Endothelial cell (in vitro differentiated cells): Measurements from ENCODE around the gene FBXL12. TPM values are rescaled to one million over a fixed set of nuclear protein-coding genes. Genes with fewer than 3 reads are reported as not detected.
"Not testable (repeated sequence)": the region's sequence is repeated elsewhere in the genome, so short reads cannot be mapped to it uniquely, and the experiment has no call there.

Experiments used
- DNase-seq: peaks from one replicate; pipeline ENCODE4 v3.0.0; 2021; ENCODE audit warnings: low spot score
- H3K27ac Mint-ChIP-seq: one replicate; pipeline ENCODE4 v1.8.0; 2021; ENCODE audit warnings: mixed read lengths, inconsistent platforms; ENCODE audit not compliant: unreplicated experiment
- H3K27me3 Mint-ChIP-seq: one replicate; pipeline ENCODE4 v1.8.0; 2021; ENCODE audit warnings: mild to moderate bottlenecking, moderate library complexity, mixed read lengths, inconsistent platforms; ENCODE audit not compliant: unreplicated experiment
- H3K36me3 Mint-ChIP-seq: one replicate; pipeline ENCODE4 v1.8.0; 2021; ENCODE audit warnings: mild to moderate bottlenecking, low read depth, mixed read lengths, inconsistent platforms; ENCODE audit not compliant: unreplicated experiment
- H3K4me1 Mint-ChIP-seq: one replicate; pipeline ENCODE4 v1.8.0; 2021; ENCODE audit warnings: mild to moderate bottlenecking, mixed read lengths, inconsistent platforms; ENCODE audit not compliant: unreplicated experiment
- H3K4me3 Mint-ChIP-seq: one replicate; pipeline ENCODE4 v1.8.0; 2021; ENCODE audit warnings: mild to moderate bottlenecking, mixed read lengths, inconsistent platforms; ENCODE audit not compliant: unreplicated experiment
- H3K9me3 Mint-ChIP-seq: one replicate; pipeline ENCODE4 v1.8.0; 2021; ENCODE audit warnings: mixed read lengths, inconsistent platforms; ENCODE audit not compliant: unreplicated experiment
- CTCF ChIP-seq: fragments of 200-600 bp; sonication (generic); IDR thresholded peaks from one replicate; pipeline ENCODE4 v1.5.0; 2021; ENCODE audit warnings: antibody characterized with exemption; ENCODE audit not compliant: unreplicated experiment
- total RNA-seq: library from RNA; stranded (reverse); fragmentation: NEBNext Ultra II Directional; extraction: Animal tissue kit (Norgen Biotek cat#: 25700); gene quantifications from one replicate; pipeline ENCODE4 v1.2.1, GENCODE V29; 2021; ENCODE audit not compliant: unreplicated experiment

The FBXL12 gene
- total RNA-seq, 1 donor from 2014 or later = 45.9 TPM

GRCh38 chr19:9848060-9848459, 29.2 kb upstream of the FBXL12 start:
- H3K4me3 Mint-ChIP-seq = no peak overlapping the region
- peak; percentile 52 for DNase-seq
- TF ChIP-seq CTCF = peak; percentile 60

DNA sequence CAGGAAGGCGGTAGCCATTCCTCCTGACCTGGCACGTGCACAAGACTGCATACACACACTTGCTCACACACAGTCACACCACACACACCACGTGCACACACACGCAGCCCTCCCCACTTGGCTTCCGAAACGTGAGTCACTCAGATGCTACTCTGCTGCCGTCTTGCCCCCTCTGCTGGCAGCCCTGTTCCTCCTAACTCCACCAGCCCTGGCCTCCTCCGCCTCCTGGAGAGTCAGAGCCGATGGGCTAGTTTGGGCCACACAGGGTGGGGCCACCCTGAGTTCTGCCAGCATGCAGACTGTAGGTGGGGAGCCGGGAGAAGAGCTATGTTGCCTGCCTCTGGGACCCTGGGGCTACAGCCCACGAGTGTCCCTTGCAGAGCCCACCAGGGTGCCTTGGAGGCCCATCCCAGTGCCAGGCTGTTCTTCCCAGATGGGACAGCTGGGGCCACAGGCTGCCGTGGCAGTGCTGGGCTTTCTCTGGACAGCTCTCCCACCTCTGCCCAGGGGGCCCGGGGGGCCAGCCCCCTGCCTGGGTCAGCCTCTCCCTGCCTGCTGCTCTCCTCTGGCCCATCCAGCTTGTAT, 28.3 kb upstream of the FBXL12 start:
- peaks cover 35% of the 10 kb centered on the region for H3K36me3 Mint-ChIP-seq
- peak; percentile 50 for DNase-seq
- H3K4me1 Mint-ChIP-seq = no peaks in the 10 kb centered on the region
- H3K27me3 Mint-ChIP-seq = peaks cover 9% of the 10 kb centered on the region
- H3K9me3 Mint-ChIP-seq = no peaks in the 10 kb centered on the region
- no peak overlapping the region for H3K27ac Mint-ChIP-seq
- TF ChIP-seq CTCF = peak; percentile 16
- no peak overlapping the region for H3K4me3 Mint-ChIP-seq

More at GRCh38 chr19:9848060-9848459, 29.2 kb upstream of the FBXL12 start:
- Mint-ChIP-seq H3K9me3 (no peaks in the 10 kb centered on the region), H3K27ac (no peak overlapping the region), H3K36me3 (peaks cover 35% of the 10 kb centered on the region), H3K4me1 (no peaks in the 10 kb centered on the region), H3K27me3 (peaks cover 8% of the 10 kb centered on the region)

- Mint-ChIP-seq H3K27me3 (peaks cover 10% of the 10 kb centered on the region), H3K36me3 (peaks cover 41% of the 10 kb centered on the region), H3K4me3 (peak overlapping the region; percentile 51)
- not testable (repeated sequence) for DNase-seq, H3K9me3 Mint-ChIP-seq, H3K27ac Mint-ChIP-seq, H3K4me1 Mint-ChIP-seq
Observed at GRCh38 chr19:9843626-9844273, 24.9 kb upstream of the FBXL12 start.

- Mint-ChIP-seq H3K4me1 (no peaks in the 10 kb centered on the region), H3K27ac (no peak overlapping the region), H3K27me3 (peaks cover 10% of the 10 kb centered on the region), H3K4me3 (peak overlapping the region; percentile 51), H3K9me3 (no peaks in the 10 kb centered on the region), H3K36me3 (peaks cover 41% of the 10 kb centered on the region)
- TF ChIP-seq CTCF = no peak
- no peak for DNase-seq
Observed at GRCh38 chr19:9842834-9843625, 24.2 kb upstream of the FBXL12 start.

GRCh38 chr19:9839415-9839814, 20.5 kb upstream of the FBXL12 start:
- no peaks in the 10 kb centered on the region for H3K9me3 Mint-ChIP-seq
- peaks cover 26% of the 10 kb centered on the region for H3K36me3 Mint-ChIP-seq
- H3K27ac Mint-ChIP-seq = no peak overlapping the region
- no peak overlapping the region for H3K4me3 Mint-ChIP-seq
- no peak for DNase-seq
- H3K4me1 Mint-ChIP-seq = peaks cover 3% of the 10 kb centered on the region
- H3K27me3 Mint-ChIP-seq = peaks cover 9% of the 10 kb centered on the region
- TF ChIP-seq CTCF = no peak
